GM23248 (cell line): ENCODE measurements around the gene CUL9. TPM values are rescaled to one million over a fixed set of nuclear protein-coding genes. Genes with fewer than 3 reads are reported as not detected.

ENCODE experiments used
- DNase-seq: peaks from one replicate; pipeline ENCODE4 v3.0.0-alpha.2; 2015
- H2AFZ ChIP-seq: fragments of 200-600 bp; sonication (generic); 2 replicates; pipeline ENCODE4 v1.6.1; 2016; ENCODE audit warnings: antibody characterized with exemption
- H3F3A ChIP-seq: fragments of 200-600 bp; sonication (generic); 2 replicates; pipeline ENCODE4 v1.6.1; 2016; ENCODE audit warnings: mild to moderate bottlenecking, antibody characterized with exemption, mixed run types; ENCODE audit not compliant: insufficient read depth
- H3K27ac ChIP-seq: fragments of 200-600 bp; sonication (generic); 2 replicates; pipeline ENCODE4 v1.5.1; 2016; ENCODE audit warnings: mild to moderate bottlenecking
- H3K27me3 ChIP-seq: fragments of 200-600 bp; sonication (generic); replicated peaks from 2 replicates; pipeline ENCODE4 v1.6.1; 2016; ENCODE audit warnings: mild to moderate bottlenecking; ENCODE audit not compliant: insufficient read depth
- H3K36me3 ChIP-seq: fragments of 200-600 bp; sonication (generic); 2 replicates; pipeline ENCODE4 v1.6.1; 2016; ENCODE audit warnings: low read depth, mild to moderate bottlenecking
- H3K4me1 ChIP-seq: fragments of 200-600 bp; sonication (generic); 2 replicates; pipeline ENCODE4 v1.6.1; 2016; ENCODE audit warnings: mild to moderate bottlenecking; ENCODE audit not compliant: insufficient read depth
- H3K4me2 ChIP-seq: fragments of 200-600 bp; sonication (generic); one replicate; pipeline ENCODE4 v1.6.1; 2016; ENCODE audit warnings: mild to moderate bottlenecking; ENCODE audit not compliant: unreplicated experiment
- H3K4me3 ChIP-seq: fragments of 200-600 bp; sonication (generic); 2 replicates; pipeline ENCODE4 v1.5.1; 2016; ENCODE audit warnings: mild to moderate bottlenecking
- H3K79me2 ChIP-seq: fragments of 200-600 bp; sonication (generic); 2 replicates; pipeline ENCODE4 v1.6.1; 2016; ENCODE audit warnings: mild to moderate bottlenecking; ENCODE audit not compliant: insufficient read depth
- H3K9ac ChIP-seq: fragments of 200-600 bp; sonication (generic); 2 replicates; pipeline ENCODE4 v1.6.1; 2016; ENCODE audit warnings: mild to moderate bottlenecking
- H3K9me2 ChIP-seq: fragments of 200-600 bp; sonication (generic); 2 replicates; pipeline ENCODE4 v1.6.1; 2016; ENCODE audit warnings: mixed run types, mild to moderate bottlenecking, moderate library complexity; ENCODE audit not compliant: insufficient read depth
- H3K9me3 ChIP-seq: fragments of 200-600 bp; sonication (generic); one replicate; pipeline ENCODE4 v1.6.1; 2017; ENCODE audit warnings: low read depth
- H4K20me1 ChIP-seq: fragments of 200-600 bp; sonication (generic); 2 replicates; pipeline ENCODE4 v1.6.0; 2016; ENCODE audit not compliant: insufficient read depth
- EZH2 ChIP-seq: fragments of 200-600 bp; sonication (generic); IDR thresholded peaks from 2 replicates; pipeline ENCODE4 v1.6.1; 2018; ENCODE audit warnings: antibody characterized with exemption, mild to moderate bottlenecking; ENCODE audit not compliant: insufficient read depth, poor library complexity, severe bottlenecking
- EZH2phosphoT487 ChIP-seq: fragments of 200-600 bp; sonication (generic); IDR thresholded peaks from 2 replicates; pipeline ENCODE4 v1.6.1; 2018; ENCODE audit warnings: antibody characterized with exemption, moderate library complexity, mild to moderate bottlenecking, low read depth; ENCODE audit not compliant: insufficient read depth
- WGBS, 2 experiments: methylation state at CpG; one replicate each; pipeline ENCODE4 v1.1.6; 2015 to 2017; ENCODE audit warnings: low lambda C conversion rate in 2 of 2, low coverage in 1 of 2; ENCODE audit errors: missing lambda C conversion rate in 2 of 2; 5-methylcytosine and 5-hydroxymethylcytosine counted together
- in situ Hi-C: fragments of 300-500 bp; cut with MboI; formaldehyde crosslinking; loops from 2 replicates; pipeline ENCODE4 v1.15.0; 2020
- polyA plus RNA-seq: library from polyadenylated mRNA; unstranded; fragments of >200 nt; fragmentation: Nextera tagmentation; extraction: Ambion mirVana; gene quantifications from 2 replicates; pipeline ENCODE4 v1.2.1, GENCODE V29; 2016
- total RNA-seq: library from RNA; depleted of rRNA; stranded (reverse); fragments of >200 nt; shearing (Covaris generic); gene quantifications from 2 replicates; pipeline ENCODE4 v1.2.3, GENCODE V29; 2014

Gene CUL9
- total and polyA plus RNA-seq, 2 experiments from 2014 or later = 8.5 to 15.0 TPM

- in situ Hi-C loops = no loop called here
- Histone ChIP-seq H3K4me1 (no peaks in the 10 kb centered on the region), H2AFZ (no peak overlapping the region), H3K4me3 (no peak overlapping the region), H3K9ac (no peak overlapping the region), H3K36me3 (peaks cover 3% of the 10 kb centered on the region; the same call in 1 of the 2 replicates), H3K27ac (no peak overlapping the region), H3K27me3 (no peaks in the 10 kb centered on the region), H4K20me1 (no peaks in the 10 kb centered on the region), H3K79me2 (no peaks in the 10 kb centered on the region), H3F3A (no peaks in the 10 kb centered on the region), H3K9me3 (no peaks in the 10 kb centered on the region), H3K4me2 (no peak overlapping the region), H3K9me2 (no peaks in the 10 kb centered on the region)
- WGBS, 2 experiments = 94 to 96% methylated on average over 2 of the region's 2 CpGs
- TF ChIP-seq EZH2phosphoT487 (no peak), EZH2 (no peak)
- no peak for DNase-seq
Observed at GRCh38 chr6:43207286-43207685, 25.3 kb downstream of the CUL9 start.

GRCh38 chr6:43211955-43212354 is 30.0 kb downstream of the CUL9 start:
- H3K27me3 ChIP-seq = no peaks in the 10 kb centered on the region
- H3K36me3 ChIP-seq = peaks cover 6% of the 10 kb centered on the region; the same call in 1 of the 2 replicates
- no peak for DNase-seq
- no peaks in the 10 kb centered on the region for H3K9me3 ChIP-seq
- no peak overlapping the region for H2AFZ ChIP-seq
- H3K79me2 ChIP-seq = no peaks in the 10 kb centered on the region
- WGBS, 2 experiments = 62 to 65% methylated on average over 1 of the region's 1 CpG
- no peaks in the 10 kb centered on the region for H3F3A ChIP-seq
- no peak overlapping the region for H3K27ac ChIP-seq
- no peaks in the 10 kb centered on the region for H3K4me1 ChIP-seq
- H3K4me3 ChIP-seq = no peak overlapping the region
- H3K9me2 ChIP-seq = no peaks in the 10 kb centered on the region
- no peak overlapping the region for H3K9ac ChIP-seq
- in situ Hi-C loops = no loop called here
- no peak overlapping the region for H3K4me2 ChIP-seq
- H4K20me1 ChIP-seq = no peaks in the 10 kb centered on the region
- TF ChIP-seq EZH2 = no peak
- TF ChIP-seq EZH2phosphoT487 = no peak

- peaks cover 3% of the 10 kb centered on the region; the same call in 1 of the 2 replicates for H3K36me3 ChIP-seq
- H3K27me3 ChIP-seq = no peaks in the 10 kb centered on the region
- no peak overlapping the region for H3K4me2 ChIP-seq
- H3K79me2 ChIP-seq = no peaks in the 10 kb centered on the region
- H3K9ac ChIP-seq = no peak overlapping the region
- H3K4me1 ChIP-seq = no peaks in the 10 kb centered on the region
- DNase-seq = no peak
- TF ChIP-seq EZH2 = no peak
- no peak overlapping the region for H3K27ac ChIP-seq
- H3K9me3 ChIP-seq = no peaks in the 10 kb centered on the region
- H3K9me2 ChIP-seq = no peaks in the 10 kb centered on the region
- WGBS, 2 experiments = 81 to 84% methylated on average over 10 to 11 of the region's 11 CpGs
- H4K20me1 ChIP-seq = no peaks in the 10 kb centered on the region
- in situ Hi-C loops = no loop called here
- H2AFZ ChIP-seq = no peak overlapping the region
- H3F3A ChIP-seq = no peaks in the 10 kb centered on the region
- H3K4me3 ChIP-seq = no peak overlapping the region
Observed at GRCh38 chr6:43213431-43213830, 31.4 kb downstream of the CUL9 start.

- TF ChIP-seq EZH2phosphoT487 = no peak
- no peak for TF ChIP-seq EZH2
- H3K4me1 ChIP-seq = no peaks in the 10 kb centered on the region
- in situ Hi-C loops = no loop called here
- H3K4me3 ChIP-seq = no peak overlapping the region
- DNase-seq = no peak
- no peaks in the 10 kb centered on the region for H3K9me3 ChIP-seq
- no peaks in the 10 kb centered on the region for H3K79me2 ChIP-seq
- no peak overlapping the region for H3K4me2 ChIP-seq
- 88 to 98% methylated on average over 8 of the region's 8 CpGs for WGBS, 2 experiments
- H3F3A ChIP-seq = no peaks in the 10 kb centered on the region
- no peak overlapping the region for H2AFZ ChIP-seq
- no peak overlapping the region for H3K27ac ChIP-seq
- peaks cover 3% of the 10 kb centered on the region; the same call in 1 of the 2 replicates for H3K36me3 ChIP-seq
- H3K9ac ChIP-seq = no peak overlapping the region
- no peaks in the 10 kb centered on the region for H3K27me3 ChIP-seq
- H4K20me1 ChIP-seq = no peaks in the 10 kb centered on the region
- no peaks in the 10 kb centered on the region for H3K9me2 ChIP-seq
Observed at GRCh38 chr6:43215066-43215465, 33.1 kb downstream of the CUL9 start.

GRCh38 chr6:43216200-43216599 is 34.2 kb downstream of the CUL9 start:
- Histone ChIP-seq H3K9ac (no peak overlapping the region), H3F3A (no peaks in the 10 kb centered on the region), H3K4me3 (no peak overlapping the region), H3K27me3 (no peaks in the 10 kb centered on the region), H3K4me2 (no peak overlapping the region), H4K20me1 (no peaks in the 10 kb centered on the region), H3K9me3 (no peaks in the 10 kb centered on the region), H3K9me2 (no peaks in the 10 kb centered on the region), H3K36me3 (peaks cover 3% of the 10 kb centered on the region; the same call in 1 of the 2 replicates), H3K27ac (no peak overlapping the region), H3K4me1 (no peaks in the 10 kb centered on the region), H3K79me2 (no peaks in the 10 kb centered on the region), H2AFZ (no peak overlapping the region)
- 92 to 99% methylated on average over 10 to 12 of the region's 12 CpGs for WGBS, 2 experiments
- no peak for DNase-seq
- no peak for TF ChIP-seq EZH2
- TF ChIP-seq EZH2phosphoT487 = no peak
- in situ Hi-C loops = no loop called here
